Skin of body (tissue), 2 donors: ENCODE data around the gene NKAIN1. TPM values are rescaled to one million over a fixed set of nuclear protein-coding genes. Genes with fewer than 3 reads are reported as not detected.
"Not testable (repeated sequence)": the region's sequence is repeated elsewhere in the genome, so short reads cannot be mapped to it uniquely, and the experiment has no call there.

Experiments
- DNase-seq: peaks from one replicate; lab custom pipeline; 2025; lab: John Stamatoyannopoulos, UW
- total RNA-seq: library from RNA; depleted of rRNA; stranded (reverse); fragments of >200 nt; gene quantifications from one replicate; pipeline ENCODE4 v1.2.3, GENCODE V29; 2014

Gene NKAIN1
- total RNA-seq: 0.39 TPM

DNA sequence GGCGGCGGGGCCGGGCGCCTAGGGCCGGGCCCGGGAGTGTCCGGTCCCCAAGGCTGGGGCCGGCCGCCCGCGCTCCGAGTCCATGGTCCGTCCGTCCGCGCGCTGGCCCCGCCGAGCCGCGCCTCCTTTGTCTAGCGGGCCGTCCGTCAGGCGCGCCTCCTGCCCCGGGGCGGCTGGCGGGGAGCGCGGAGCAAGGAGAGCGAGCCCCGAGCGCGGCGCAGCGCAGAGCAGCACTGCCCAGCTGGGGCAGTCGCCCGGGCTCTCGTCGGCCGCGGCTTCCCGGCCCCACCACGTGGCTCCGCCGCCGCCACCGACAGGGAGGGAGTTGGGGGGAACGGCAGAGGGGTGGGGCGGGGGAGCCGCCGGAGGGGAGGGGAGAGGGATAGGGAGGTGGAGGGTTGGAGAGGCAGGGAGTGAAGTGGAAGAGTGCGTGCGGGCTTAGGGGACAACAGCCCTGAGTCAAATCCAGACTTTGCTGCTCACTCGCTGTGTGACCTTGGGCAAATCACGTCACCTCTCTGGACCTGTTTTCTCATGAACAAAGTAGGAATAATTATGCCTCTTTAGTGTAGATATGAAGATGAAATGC, at the start of gene NKAIN1:
NKAIN1 (minus strand) TSS at position 235 of the 589 bp plus-strand sequence. CDS start 340 bp downstream, outside the sequence.
- DNase-seq: no peak

DNA sequence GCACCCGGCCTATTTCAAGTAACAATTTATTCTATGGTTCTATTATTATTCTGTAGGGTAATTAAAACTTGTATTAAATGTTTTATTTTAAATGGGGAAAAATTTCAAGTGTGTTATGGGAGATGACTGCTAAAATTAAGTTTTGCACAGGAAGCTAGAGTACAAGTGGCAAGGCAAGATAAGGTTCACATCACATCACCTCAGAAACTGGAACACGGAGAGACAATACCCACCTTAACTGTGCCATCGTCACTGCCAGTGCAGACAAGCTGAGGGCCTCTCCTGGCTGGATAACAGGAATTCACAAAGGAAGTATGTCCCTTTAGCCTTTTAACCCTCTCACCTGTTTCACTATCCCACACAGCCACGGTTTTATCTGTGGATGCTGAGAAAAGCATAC, 49.3 kb upstream of the NKAIN1 start:
- no peak for DNase-seq

DNA sequence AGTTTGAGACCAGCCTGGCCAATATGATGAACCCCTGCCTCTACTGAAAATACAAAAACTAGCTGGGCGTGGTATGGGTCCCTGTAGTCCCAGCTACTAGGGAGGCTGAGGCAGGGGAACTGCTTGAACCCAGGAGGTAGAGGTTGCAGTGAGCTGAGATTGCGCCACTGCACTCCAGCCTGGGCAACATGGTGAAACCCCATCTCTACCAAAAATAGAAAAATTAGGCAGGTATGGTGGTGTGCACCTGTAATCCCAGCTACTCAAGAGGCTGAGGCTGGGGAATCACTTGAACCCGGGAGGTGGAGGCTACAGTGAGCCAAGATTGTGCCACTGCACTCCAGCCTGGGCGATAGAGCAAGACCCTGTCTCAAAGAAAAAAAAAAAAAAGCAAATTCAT, 48.1 kb upstream of the NKAIN1 start:
- DNase-seq: not testable (repeated sequence)

DNA sequence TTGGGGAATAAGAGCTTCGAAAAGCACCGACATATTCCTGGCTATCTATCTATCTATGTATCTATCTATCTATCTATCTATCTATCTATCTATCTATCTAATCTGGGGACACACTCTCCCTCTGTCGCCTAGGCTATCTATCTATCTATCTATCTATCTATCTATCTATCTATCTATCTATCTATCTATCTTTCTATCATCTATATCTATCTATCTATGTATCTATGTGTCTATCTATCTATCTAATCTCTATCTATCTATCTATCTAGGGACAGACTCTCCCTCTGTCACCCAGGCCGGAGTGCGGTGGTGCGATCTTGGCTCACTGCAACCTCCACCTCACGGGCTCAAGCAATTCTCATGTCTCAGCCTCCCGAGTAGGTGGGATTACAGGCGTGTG, 42.7 kb upstream of the NKAIN1 start:
- DNase-seq: not testable (repeated sequence)

DNA sequence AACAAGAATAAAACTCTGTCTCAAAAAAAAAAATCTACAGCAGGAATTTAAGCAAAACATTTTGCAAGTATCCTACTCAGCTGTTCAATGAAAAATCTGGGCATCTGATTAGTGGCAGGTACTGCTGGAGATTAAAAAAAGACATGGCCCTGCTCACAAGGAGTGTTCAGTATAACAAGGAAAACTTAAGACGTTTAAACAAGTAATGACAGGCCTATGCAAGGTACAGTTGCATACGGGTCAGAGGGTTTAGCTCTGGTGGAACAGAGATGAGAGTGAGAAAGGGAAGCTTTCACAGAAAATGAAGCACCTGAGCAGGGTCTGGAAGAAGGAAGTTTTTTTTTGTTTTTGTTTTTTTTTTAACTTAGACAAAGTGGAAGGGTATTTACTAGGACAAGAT, 33.9 kb upstream of the NKAIN1 start:
- DNase-seq: no peak

DNA sequence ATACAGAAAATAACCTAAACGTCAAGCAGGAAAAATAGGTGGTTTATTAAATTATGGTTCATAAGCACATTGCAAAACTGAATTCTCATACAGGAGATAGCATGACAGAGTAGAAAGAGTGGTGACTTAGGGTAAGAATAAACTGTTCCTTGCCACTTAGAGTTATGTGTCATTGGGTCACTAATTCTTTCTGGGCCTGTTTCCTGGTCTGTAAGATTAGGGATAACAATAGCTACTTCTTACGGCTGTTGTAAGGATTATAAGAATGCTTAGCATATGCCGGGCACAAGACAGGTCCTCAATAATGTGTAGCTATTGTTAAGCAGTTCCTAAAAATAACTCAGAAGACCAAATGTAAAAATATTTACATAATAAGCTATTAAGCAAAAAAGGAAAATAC, 32.7 kb upstream of the NKAIN1 start:
- DNase-seq: no peak

DNA sequence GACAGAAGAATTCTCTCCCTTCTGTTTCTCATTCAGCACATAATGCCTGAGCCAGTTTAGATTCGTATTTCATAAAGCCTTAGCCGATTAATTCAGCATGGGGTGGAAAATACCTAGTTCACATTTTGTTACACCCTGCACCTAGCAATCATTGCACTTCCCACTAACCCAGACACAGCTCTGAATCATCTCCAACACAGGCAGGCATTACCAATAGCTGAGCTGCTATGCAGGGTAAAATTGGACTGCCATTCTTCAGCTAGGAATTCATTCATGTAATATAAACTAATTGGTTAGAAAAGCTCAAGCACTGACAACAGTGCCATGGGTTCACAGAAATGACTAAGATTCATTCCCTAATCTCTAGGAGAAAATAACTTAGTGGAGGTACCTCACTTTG, 26.9 kb upstream of the NKAIN1 start:
- no peak for DNase-seq

DNA sequence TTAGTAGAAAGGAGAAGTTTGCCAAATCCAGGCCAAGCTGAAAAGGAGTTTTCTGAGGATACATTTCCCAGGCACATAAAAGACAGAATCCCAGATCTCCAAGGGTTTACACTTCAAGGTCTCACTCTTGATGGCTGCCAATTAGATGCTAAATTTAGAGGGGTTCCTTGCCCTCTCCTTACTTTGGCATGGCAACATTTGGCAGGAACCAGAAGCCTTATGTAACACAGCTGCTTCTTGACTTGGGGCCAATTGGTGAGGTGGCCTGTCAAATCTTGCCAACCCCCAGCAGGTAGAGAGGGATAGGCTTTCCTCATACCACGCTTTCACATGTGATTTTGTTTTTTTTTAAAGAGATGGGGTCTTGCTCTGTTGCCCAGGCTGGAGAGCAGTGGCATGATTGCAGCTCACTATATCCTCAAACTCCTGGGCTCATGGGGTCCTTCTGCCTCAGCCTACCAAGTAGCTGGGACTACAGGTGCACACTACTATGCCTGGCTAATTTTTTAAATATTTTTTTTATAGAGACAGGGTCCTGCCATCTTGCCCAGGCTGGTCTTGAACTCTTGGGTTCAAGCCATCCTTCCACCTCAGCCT, 25.2 kb upstream of the NKAIN1 start:
- no peak for DNase-seq

DNA sequence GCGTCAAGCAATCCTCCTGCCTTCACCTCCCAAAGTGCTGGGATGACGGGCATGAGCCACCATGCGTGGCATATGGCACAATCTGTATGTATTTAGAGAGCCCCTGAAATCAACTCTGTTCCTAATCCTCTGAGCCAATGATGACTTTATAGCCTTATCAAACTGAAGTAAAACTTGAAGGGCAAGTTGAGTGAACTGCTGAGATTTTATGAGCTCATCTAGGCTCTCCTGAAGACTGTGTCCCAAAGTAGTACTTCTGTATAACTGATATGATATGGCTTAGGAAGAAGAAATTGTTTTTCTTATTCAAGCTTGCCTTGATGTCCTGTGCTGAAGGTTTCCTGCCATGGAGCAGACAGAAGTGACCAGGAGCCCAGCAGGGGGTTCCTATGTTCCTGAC, 23.7 kb upstream of the NKAIN1 start:
- DNase-seq: no peak

DNA sequence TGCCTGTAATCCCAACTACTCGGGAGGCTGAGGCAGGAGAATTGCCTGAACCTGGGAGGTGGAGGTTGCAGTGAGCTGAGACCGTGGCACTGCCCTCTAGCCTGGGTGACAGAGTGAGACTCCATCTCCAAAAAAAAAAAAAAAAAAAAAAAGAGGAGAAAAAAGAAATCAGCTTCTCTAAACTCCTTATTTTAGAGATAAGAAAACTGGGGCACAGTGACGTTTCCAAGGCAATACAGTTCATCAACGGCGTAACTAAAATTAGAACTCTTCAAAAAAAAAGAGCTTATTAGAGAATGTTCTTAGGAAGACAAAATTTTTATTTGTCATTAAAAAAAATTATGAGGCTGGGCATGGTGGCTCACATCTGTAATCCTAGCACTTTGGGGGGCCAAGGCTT, 22.7 kb upstream of the NKAIN1 start:
- not testable (repeated sequence) for DNase-seq

DNA sequence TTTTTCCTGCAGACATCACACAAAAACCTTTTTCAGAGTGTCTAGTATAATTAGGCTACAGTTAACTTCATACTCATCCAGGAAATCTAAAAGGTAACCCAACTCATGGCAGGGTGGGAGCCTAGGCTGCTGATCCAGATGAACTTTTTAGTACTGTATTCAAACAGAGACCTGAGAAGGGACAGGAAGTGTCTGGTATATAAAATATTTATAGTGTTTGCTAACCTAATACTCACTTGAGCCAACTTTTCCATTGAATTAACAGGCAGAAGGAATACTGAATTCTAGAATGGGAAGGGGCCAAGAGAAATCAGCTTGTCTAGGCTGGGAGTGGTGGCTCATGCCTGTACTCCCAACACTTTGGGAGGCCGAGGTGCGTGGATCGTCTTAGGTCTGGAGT, 22.2 kb upstream of the NKAIN1 start:
- DNase-seq: no peak

DNA sequence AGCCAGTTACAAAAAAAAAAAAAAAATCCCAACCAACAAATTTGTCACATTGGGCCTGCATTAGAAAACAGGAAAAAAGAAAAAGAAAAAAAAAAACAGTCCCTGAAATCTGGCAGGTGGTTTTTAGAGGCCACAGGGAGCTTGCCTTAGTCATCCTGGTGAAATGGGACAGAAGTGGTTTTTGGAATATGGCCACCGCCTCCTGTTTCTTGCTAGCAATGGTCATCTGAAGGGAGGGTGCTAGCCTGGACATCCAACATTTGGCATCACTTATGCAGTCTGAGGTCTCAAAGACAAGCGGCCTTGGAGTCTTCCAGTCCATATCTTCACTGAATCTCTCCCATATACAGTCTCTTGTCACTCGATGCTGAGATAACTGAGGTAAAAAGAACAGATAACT, 20.1 kb upstream of the NKAIN1 start:
- DNase-seq: no peak

DNA sequence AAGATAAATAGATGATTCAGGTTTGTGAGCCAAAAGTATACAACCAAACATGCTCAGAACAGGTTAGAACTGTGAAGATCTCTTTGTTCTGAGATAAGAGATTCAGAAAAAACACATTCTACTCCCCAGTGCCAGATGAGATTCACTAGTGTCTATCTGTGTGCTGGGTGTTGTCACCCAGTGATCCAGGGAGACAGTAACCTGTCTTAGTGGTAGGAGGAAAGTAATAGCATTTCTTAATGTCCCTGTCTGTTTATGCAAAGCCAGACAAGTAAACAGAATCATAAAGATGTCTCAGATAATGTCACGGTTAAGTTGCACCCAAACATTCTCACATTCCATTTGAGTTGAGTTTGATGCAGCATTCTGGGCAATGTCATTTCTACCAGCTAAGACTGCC, 18.9 kb upstream of the NKAIN1 start:
- DNase-seq: no peak

DNA sequence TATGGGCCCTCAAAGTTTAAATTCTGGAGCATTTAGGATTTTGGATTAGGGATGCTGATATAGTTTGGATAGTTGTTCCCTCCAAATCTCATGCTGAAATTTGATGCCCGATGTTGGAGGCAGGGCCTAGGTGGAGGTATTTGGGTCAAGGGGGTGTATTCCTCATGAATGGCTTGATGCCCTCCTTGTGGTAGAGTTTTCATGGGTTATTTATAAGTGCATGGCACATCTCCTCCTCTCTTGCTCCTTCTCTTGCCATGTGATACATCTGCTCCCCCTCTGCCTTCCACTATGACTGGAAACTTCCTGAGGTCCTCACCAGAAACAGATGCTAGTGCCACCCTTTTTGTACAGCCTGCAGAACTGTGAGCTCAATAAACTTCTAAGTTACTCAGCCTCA, 17.5 kb upstream of the NKAIN1 start:
- no peak for DNase-seq

DNA sequence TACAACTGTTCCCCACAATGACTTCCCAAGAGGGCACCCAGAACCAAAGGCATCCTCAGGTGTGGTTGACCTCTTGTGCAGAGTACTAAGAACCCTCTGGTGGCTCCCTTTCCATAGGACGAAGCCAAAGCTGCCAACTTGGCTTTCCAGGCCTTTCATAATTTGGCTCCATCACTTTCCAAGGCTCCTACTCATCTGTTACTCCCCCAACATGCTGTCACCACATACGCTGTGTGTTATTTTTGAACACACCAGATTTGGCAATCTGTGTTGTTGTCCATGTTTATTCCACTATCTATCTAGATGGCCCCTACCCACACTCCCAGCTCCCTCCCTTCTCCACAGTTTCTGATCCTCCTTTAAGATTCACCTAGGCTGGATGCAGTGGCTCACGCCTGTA, 10.2 kb upstream of the NKAIN1 start:
- DNase-seq: no peak

DNA sequence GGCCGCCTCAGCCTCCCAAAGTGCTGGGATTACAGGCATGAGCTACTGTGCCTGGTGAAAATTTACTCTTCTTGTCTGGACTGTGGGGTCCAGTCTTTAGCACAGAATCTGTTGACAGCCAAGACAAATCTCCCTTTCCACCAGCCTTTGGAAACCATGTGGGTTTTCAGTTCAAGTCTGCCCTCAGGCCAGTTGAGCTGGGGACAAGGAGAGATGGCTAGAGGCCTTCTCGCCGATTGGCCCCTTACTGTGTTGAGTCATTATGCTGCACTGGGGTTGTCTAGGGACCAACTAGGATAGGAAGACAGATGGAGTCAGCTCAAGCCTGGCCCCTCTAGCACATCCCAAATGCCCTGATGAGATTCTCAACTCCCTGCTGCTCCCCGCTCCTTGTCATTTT, 8.6 kb upstream of the NKAIN1 start:
- no peak for DNase-seq

DNA sequence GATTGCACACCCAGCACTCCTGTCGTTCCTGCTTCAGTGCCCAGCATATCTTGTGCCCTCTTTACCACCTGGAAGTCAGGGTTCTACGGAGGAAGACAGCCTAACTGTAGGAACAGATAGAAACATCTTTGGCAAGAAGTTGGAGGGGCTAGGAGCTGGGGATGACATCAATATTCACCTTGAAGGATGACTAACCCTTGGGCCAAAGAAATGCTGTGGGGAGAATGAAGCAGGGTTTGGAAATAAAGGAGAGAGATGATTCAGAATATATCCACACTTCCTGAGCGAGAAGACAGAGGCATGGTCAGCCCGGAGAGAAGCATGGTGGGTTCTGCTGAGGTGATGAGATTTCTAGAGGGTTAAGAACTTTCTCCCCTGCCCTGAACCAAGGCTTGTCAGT, 4.6 kb upstream of the NKAIN1 start:
- no peak for DNase-seq

DNA sequence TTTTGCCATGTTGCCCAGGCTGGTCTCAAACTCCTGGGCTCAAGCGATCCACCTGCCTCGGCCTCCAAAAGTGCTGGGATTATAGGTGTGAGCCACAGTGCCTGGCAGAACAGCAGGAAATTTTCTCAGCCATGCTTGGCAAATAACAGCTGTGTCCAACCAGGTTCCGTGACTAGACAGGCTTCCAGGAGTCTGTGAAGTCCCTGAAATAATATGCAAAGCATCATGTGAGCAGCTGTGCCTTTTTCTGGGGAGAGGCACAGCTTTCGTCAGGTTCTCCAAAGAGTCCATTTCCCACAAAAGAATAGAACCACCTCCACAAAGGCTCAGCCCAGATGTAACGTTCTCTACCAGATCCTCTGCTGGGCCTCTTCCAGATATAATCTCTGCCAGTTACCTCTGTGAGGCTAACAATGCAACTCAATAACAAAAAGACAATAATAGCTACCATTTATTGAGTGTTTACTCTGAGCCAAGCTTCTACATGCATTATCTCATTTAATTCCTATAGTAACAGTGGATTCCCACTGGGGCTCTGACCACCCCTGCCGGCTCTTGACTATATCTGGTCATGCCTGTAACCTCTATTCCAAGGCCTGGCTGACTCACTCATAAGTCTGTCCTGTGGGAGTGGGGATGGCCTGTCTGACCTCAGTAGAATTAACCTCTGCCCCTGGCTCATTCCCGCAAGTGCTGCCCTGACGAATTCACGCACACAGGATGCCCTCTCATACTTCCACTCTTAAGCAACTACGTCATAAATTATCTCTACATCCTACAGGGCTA, 4.0 kb upstream of the NKAIN1 start:
- DNase-seq: no peak

DNA sequence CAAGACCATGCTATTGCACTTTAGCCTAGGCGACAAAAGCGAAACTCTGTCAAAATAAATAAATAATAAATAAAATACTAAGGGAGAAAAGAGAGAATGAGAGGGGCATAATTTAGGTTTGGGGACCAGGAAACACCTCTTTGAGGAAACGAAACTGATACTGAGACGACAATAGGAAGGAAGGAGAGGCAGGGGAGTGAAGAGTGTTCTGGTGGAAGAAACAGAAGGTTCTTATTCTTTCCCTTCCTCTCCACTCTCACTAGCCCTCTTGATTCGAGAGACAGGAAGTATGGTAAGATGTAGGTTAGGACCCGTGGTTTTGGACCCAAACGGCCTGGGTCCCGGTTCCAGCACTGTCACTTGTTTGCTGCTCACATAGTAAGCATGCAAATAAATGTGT, 1.6 kb upstream of the NKAIN1 start:
- DNase-seq: no peak

DNA sequence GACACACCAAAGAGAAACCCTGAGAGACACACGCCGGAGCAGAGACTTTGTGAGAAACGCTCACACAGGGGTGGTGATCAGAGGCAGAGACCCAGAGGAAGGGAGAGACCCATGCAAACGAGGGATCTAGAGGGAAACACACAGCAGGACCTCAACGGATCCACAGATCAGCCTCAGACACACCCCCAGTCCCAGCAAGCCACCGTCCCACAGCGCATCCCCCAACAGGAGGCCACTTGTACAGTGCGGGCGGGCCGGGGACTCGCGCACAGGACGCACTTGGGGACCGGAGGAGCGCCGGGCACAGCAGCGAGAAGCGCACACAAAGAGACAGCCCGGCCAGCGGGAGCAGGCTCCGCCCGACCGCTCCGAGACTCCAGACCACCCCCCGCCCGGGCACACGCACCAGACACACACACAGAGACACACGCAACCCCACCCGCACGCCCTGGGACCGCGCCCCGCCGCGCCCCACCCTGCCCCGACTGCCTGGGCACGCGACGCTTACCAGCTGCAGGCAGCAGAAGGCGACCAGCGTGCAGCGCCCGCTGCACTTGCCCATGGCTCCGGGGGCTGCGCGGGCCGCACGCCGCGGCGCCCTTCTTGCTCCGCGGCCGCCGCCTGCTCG, 587 bp downstream of the NKAIN1 start:
- DNase-seq: no peak

DNA sequence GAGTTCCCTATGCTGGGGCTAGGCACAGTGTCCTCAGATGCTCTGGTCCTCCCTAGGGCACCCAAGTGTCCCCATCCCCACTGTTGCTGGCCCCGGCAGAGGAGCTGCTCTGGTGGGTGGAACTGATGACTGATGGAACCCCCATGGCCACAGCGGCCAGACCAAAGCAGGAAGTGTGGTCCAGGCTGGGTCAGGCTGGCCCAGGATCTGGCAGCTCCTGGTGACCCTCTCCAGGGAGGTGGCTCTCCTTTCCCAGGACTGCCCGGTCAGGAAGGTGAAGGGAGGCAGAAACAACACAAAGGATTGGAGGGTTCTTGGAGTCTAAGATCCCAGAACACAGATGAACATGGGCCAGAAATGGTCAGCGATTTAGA, 1.1 kb downstream of the NKAIN1 start:
- no peak for DNase-seq

DNA sequence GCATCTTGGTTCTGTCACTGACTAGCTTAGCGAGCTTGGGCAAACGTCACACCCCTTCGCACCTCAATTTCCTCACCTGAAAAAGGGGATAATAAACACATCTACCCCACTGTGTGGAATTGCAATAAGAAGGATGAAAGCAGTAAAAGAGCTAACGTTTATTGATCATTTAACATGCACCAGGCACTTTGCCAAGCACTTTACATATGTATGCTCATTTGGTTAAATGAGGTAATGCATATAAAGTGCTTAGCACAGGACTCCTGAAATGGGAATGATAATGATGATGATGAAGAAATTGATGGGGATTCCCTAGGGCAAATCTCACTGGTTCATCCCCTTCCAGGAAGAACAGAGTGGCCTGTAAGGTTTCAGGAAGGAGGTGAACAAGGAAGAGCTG, 4.8 kb downstream of the NKAIN1 start:
- DNase-seq: no peak
